Endothelial cell of umbilical vein (primary cell): ENCODE data around the gene RAB8B. TPM values are rescaled to one million over a fixed set of nuclear protein-coding genes. Genes with fewer than 3 reads are reported as not detected.

Experiments used
- BruUV-seq: library from RNA; stranded (reverse); fragments of 400-500 nt; replicated peaks from 2 replicates; lab custom pipeline; 2021; lab: Mats Ljungman, UMichigan
- CTCF ChIA-PET: fragments of 300-600, 350-600 bp; sonication (Branson Sonifier 250); formaldehyde crosslinking; loops from one replicate; lab custom pipeline; 2021; ENCODE audit warnings: antibody characterized with exemption, inconsistent platforms; lab: Charles Lee
- POLR2A ChIA-PET: fragments of 300-600, 350-600 bp; sonication (Branson Sonifier 250); formaldehyde crosslinking; loops from one replicate; lab custom pipeline; 2021; ENCODE audit warnings: antibody characterized with exemption, inconsistent platforms; lab: Charles Lee
- DNase-seq: peaks from one replicate; pipeline ENCODE4 v3.0.0-alpha.2; 2011; ENCODE audit warnings: low read depth, low spot score
- FAIRE-seq: peaks from 2 replicates; lab custom pipeline; 2011; peaks lifted over from hg19 to GRCh38; lab: Jason Lieb, UNC
- H2AFZ ChIP-seq: 2 replicates; pipeline ENCODE4 v1.6.0; 2012; ENCODE audit warnings: low read depth, low read length, control low read depth, inconsistent platforms
- H3K27ac ChIP-seq: 2 replicates; pipeline ENCODE4 v1.5.1; 2011; ENCODE audit warnings: low read depth, mild to moderate bottlenecking, control low read depth, low read length, moderate library complexity; ENCODE audit not compliant: insufficient read depth
- H3K27me3 ChIP-seq, 2 experiments: 2 replicates each; pipeline versions ENCODE4 v1.6.0 to v1.6.1; 2011; ENCODE audit warnings: low read length in 2 of 2, mixed read lengths in 1 of 2; ENCODE audit not compliant: control insufficient read depth in 2 of 2, insufficient read depth in 2 of 2
- H3K36me3 ChIP-seq, 2 experiments: 2 replicates in 1 of 2; 3 replicates in 1 of 2; pipeline ENCODE4 v1.5.1; 2011; ENCODE audit warnings: low read length in 2 of 2, mild to moderate bottlenecking in 1 of 2, moderate library complexity in 1 of 2; ENCODE audit not compliant: control insufficient read depth in 2 of 2, insufficient read depth in 2 of 2; ENCODE audit errors: extremely low read depth in 1 of 2
- H3K4me1 ChIP-seq: 3 replicates; pipeline ENCODE4 v1.5.1; 2011; ENCODE audit warnings: mild to moderate bottlenecking, low read length; ENCODE audit not compliant: control insufficient read depth, insufficient read depth; ENCODE audit errors: extremely low read depth
- H3K4me2 ChIP-seq: 2 replicates; pipeline ENCODE4 v1.6.1; 2011; ENCODE audit warnings: low read length, control low read depth, mixed read lengths; ENCODE audit not compliant: insufficient read depth
- H3K4me3 ChIP-seq, 3 experiments: fragments of 200-600 bp in 1 of 3; sonication (generic), shearing (Covaris generic) in 1 of 3; replicated peaks in 1 of 3; 2 replicates each; pipeline ENCODE4 v1.5.1; 2011 to 2016; ENCODE audit warnings: control low read depth in 3 of 3, low read length in 3 of 3, mild to moderate bottlenecking in 2 of 3, inconsistent platforms in 1 of 3, low read depth in 1 of 3, moderate library complexity in 1 of 3; ENCODE audit not compliant: insufficient read depth in 1 of 3
- H3K79me2 ChIP-seq: 2 replicates; pipeline ENCODE4 v1.6.0; 2012; ENCODE audit warnings: low read length, inconsistent platforms; ENCODE audit not compliant: control insufficient read depth, insufficient read depth
- H3K9ac ChIP-seq: replicated peaks from 2 replicates; pipeline ENCODE3; 2011; ENCODE audit warnings: low read length, control low read depth; ENCODE audit not compliant: insufficient read depth; ENCODE audit errors: extremely low read depth
- H3K9me1 ChIP-seq: replicated peaks from 3 replicates; pipeline ENCODE4 v1.6.0; 2011; ENCODE audit warnings: mild to moderate bottlenecking, low read length; ENCODE audit not compliant: control insufficient read depth, insufficient read depth; ENCODE audit errors: extremely low read depth
- H3K9me3 ChIP-seq: replicated peaks from 2 replicates; pipeline ENCODE4 v1.5.1; 2012; ENCODE audit warnings: low read length, inconsistent platforms; ENCODE audit not compliant: control insufficient read depth, insufficient read depth
- H4K20me1 ChIP-seq: replicated peaks from 2 replicates; pipeline ENCODE3; 2011; ENCODE audit warnings: mild to moderate bottlenecking, low read length; ENCODE audit not compliant: control insufficient read depth, insufficient read depth; ENCODE audit errors: extremely low read depth
- CTCF ChIP-seq, 2 donors: IDR thresholded peaks; 1 replicate in 1 of 2; 2 replicates in 1 of 2; pipeline ENCODE4 v1.5.1; 2011; ENCODE audit warnings: low read length in 2 of 2, mild to moderate bottlenecking in 2 of 2, moderate library complexity in 2 of 2, control low read depth in 1 of 2, inconsistent platforms in 1 of 2, low read depth in 1 of 2; ENCODE audit not compliant: insufficient read depth in 1 of 2; ENCODE audit errors: extremely low read depth in 1 of 2
- EZH2 ChIP-seq: IDR thresholded peaks from 2 replicates; pipeline ENCODE4 v1.6.1; 2012; ENCODE audit warnings: borderline replicate concordance, low read depth, mild to moderate bottlenecking, moderate library complexity, low read length, inconsistent platforms; ENCODE audit not compliant: severe bottlenecking
- FOS ChIP-seq: IDR thresholded peaks from 2 replicates; pipeline ENCODE4 v1.6.1; 2011; ENCODE audit warnings: mild to moderate bottlenecking, low read length, moderate library complexity, borderline replicate concordance; ENCODE audit not compliant: insufficient read depth
- GATA2 ChIP-seq: IDR thresholded peaks from 2 replicates; pipeline ENCODE4 v1.7.0; 2011; ENCODE audit warnings: low read depth, mild to moderate bottlenecking, moderate library complexity, mixed read lengths, low read length; ENCODE audit not compliant: insufficient read length, insufficient read depth
- JUN ChIP-seq: IDR thresholded peaks from 2 replicates; pipeline ENCODE4 v1.6.1; 2011; ENCODE audit warnings: borderline replicate concordance, low read depth; ENCODE audit not compliant: insufficient read length, insufficient read depth
- MAX ChIP-seq: IDR thresholded peaks from 2 replicates; pipeline ENCODE4 v1.6.1; 2011; ENCODE audit not compliant: insufficient read depth, insufficient read length
- MYC ChIP-seq: IDR thresholded peaks from one replicate; pipeline ENCODE4 v1.6.1; 2011; ENCODE audit warnings: mild to moderate bottlenecking, low read depth, low read length
- POLR2A ChIP-seq: IDR thresholded peaks from 2 replicates; pipeline ENCODE4 v1.6.1; 2012; ENCODE audit warnings: low read depth, mild to moderate bottlenecking, control low read depth, low read length
- POLR2AphosphoS5 ChIP-seq: IDR thresholded peaks from 2 replicates; pipeline ENCODE4 v1.6.1; 2012; ENCODE audit warnings: low read depth, mild to moderate bottlenecking, control low read depth, low read length, moderate library complexity; ENCODE audit not compliant: insufficient read depth
- dilution Hi-C: fragments of 300-500 bp; cut with MboI; formaldehyde crosslinking; loops from one replicate; pipeline ENCODE4 v1.15.0; 2019; ENCODE audit warnings: low sequenced_read_pairs; ENCODE audit not compliant: extremely low pct_ligation_motif_present
- intact Hi-C: fragments of 100-400 bp; cut with micrococcal nuclease; formaldehyde crosslinking; loops from one replicate; pipeline ENCODE4 v1.10.0; 2022
- polyA plus RNA-seq, 4 experiments: library from polyadenylated mRNA; depleted of rRNA in 3 of 4; stranded (reverse) in 3 of 4; unstranded in 1 of 4; fragments of >200 nt; gene quantifications; 2 replicates each; pipeline versions ENCODE4 v1.2.1 to v1.2.3, GENCODE V29; 2011 to 2012; ENCODE audit warnings: missing spikeins in 1 of 4
- total RNA-seq: library from RNA; stranded (reverse); gene quantifications from 2 replicates; pipeline ENCODE4 v1.2.3, GENCODE V29; 2021

RAB8B gene
- total and polyA plus RNA-seq, 2 donors (not counting 3 experiments of a cell fraction or from before 2014, with no cell fraction given), result 10.4 to 52.5 TPM

GRCh38 chr15:63194880-63195568 lies 5.6 kb downstream of the RAB8B start:
- H3K4me2 ChIP-seq, result no peak overlapping the region
- FAIRE-seq (no peak), DNase-seq (no peak)
- no peaks in the 10 kb centered on the region for H3K9me3 ChIP-seq
- POLR2A ChIA-PET, result no interaction called here
- CTCF ChIA-PET, result interaction anchor here (0.8 to 1.8 kb wide), 9 partner anchors 8 to 94 kb away, joined by 3 to 8 read pairs (median 4); no protein-coding TSS in a partner anchor
- intact Hi-C loops (no loop called here), dilution Hi-C loops (no loop called here)
- H2AFZ ChIP-seq, result no peak overlapping the region
- TF ChIP-seq MYC (no peak), CTCF (IDR thresholded peaks at IDR 0.05; ENCODE audit: extremely low read depth in 1 of 2, insufficient read depth in 1 of 2, low read depth in 1 of 2, low read length in 2 of 2) (no peak), JUN (no peak), POLR2AphosphoS5 (no peak), MAX (no peak), GATA2 (no peak), EZH2 (no peak), POLR2A (no peak), FOS (no peak)
- BruUV-seq, result no TSS peak
- no peaks in the 10 kb centered on the region for H3K9me1 ChIP-seq
- peaks cover 2% of the 10 kb centered on the region for H4K20me1 ChIP-seq
- H3K4me3 ChIP-seq, result no peak overlapping the region
- H3K79me2 ChIP-seq, result peaks cover 93% of the 10 kb centered on the region
- no peaks in the 10 kb centered on the region for H3K36me3 ChIP-seq
- no peaks in the 10 kb centered on the region for H3K27me3 ChIP-seq
- H3K4me1 ChIP-seq, result peaks cover 28% of the 10 kb centered on the region
- H3K27ac ChIP-seq, result no peak overlapping the region
- H3K9ac ChIP-seq, result no peak overlapping the region
